Measurements from ENCODE around the gene F2RL1.
"Not testable (repeated sequence)": the region's sequence is repeated elsewhere in the genome, so short reads cannot be mapped to it uniquely, and the experiment has no call there.

The F2RL1 gene

GRCh38 chr5:76821136-76821535, 2.3 kb downstream of the F2RL1 start:
- H3K4me3 ChIP-seq (ENCODE audit: low read depth, low read length), result no peak overlapping the region
- ChIA-PET CTCF (interaction anchor here (0.6 to 1.2 kb wide), 2 partner anchors 220 to 671 kb away, joined by 3 read pairs; no protein-coding TSS in a partner anchor), POLR2A (no interaction called here)
- no peak for DNase-seq (ENCODE audit: low read depth, low spot score)
- TF ChIP-seq CTCF (IDR thresholded peaks at IDR 0.05; ENCODE audit: insufficient read depth, low read length, missing control alignments), result no peak

- H3K4me3 ChIP-seq (ENCODE audit: low read depth, low read length); POLR2A ChIA-PET; DNase-seq (ENCODE audit: low read depth, low spot score); CTCF ChIA-PET: not testable (repeated sequence)
Observed at GRCh38 chr5:76822105-76822731, 3.4 kb downstream of the F2RL1 start.

- POLR2A ChIA-PET; CTCF ChIA-PET; DNase-seq (ENCODE audit: low read depth, low spot score); H3K4me3 ChIP-seq (ENCODE audit: low read depth, low read length): not testable (repeated sequence)
Observed at GRCh38 chr5:76826416-76826815, 7.6 kb downstream of the F2RL1 start.

GRCh38 chr5:76831110-76831452, 12.3 kb downstream of the F2RL1 start:
- H3K4me3 ChIP-seq (ENCODE audit: low read depth, low read length), result no peak overlapping the region
- TF ChIP-seq CTCF (IDR thresholded peaks at IDR 0.05; ENCODE audit: insufficient read depth, low read length, missing control alignments), result no peak
- ChIA-PET CTCF (no interaction called here), POLR2A (no interaction called here)
- DNase-seq (ENCODE audit: low read depth, low spot score), result peak; percentile 37

GRCh38 chr5:76836181-76836580, 17.4 kb downstream of the F2RL1 start:
- TF ChIP-seq CTCF (IDR thresholded peaks at IDR 0.05; ENCODE audit: insufficient read depth, low read length, missing control alignments), result no peak
- H3K4me3 ChIP-seq (ENCODE audit: low read depth, low read length), result no peak overlapping the region
- DNase-seq (ENCODE audit: low read depth, low spot score), result no peak
- ChIA-PET POLR2A (no interaction called here), CTCF (no interaction called here)

- DNase-seq (ENCODE audit: low read depth, low spot score), result no peak
- CTCF ChIA-PET, result no interaction called here
- no peak overlapping the region for H3K4me3 ChIP-seq (ENCODE audit: low read depth, low read length)
- no peak for TF ChIP-seq CTCF (IDR thresholded peaks at IDR 0.05; ENCODE audit: insufficient read depth, low read length, missing control alignments)
- POLR2A ChIA-PET, result no interaction called here
Observed at GRCh38 chr5:76836585-76836984, 17.8 kb downstream of the F2RL1 start.

- H3K4me3 ChIP-seq (ENCODE audit: low read depth, low read length), result no peak overlapping the region
- ChIA-PET CTCF (interaction anchor here (0.7 kb wide), 1 partner anchor 22 kb away, joined by 3 read pairs; no protein-coding TSS in a partner anchor), POLR2A (no interaction called here)
- no peak for TF ChIP-seq CTCF (IDR thresholded peaks at IDR 0.05; ENCODE audit: insufficient read depth, low read length, missing control alignments)
- DNase-seq (ENCODE audit: low read depth, low spot score), result no peak
Observed at GRCh38 chr5:76838481-76839261, 19.8 kb downstream of the F2RL1 start.

Measured in AG04449 (cell line).